ENCODE measurements around the gene RNH1.

Gene RNH1

DNA sequence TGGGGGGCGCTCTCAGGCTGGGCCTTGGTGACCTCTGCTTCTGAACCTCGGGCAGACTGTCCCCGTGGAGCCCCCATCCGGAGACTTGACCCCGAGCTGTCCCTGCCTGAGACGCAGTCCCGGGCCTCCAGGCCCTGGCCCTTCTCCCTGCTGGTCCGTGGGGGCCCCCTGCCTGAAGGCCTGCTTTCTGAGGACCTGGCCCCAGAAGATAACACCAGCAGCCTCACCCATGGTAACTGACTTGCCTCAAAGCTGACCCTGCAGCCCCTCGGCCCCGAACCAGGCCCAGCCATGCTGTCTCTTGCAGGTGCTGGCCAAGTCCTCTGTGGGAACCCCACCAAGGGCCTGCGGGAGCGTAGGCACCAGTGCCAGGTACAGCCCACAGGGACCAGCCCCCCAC is 44.6 kb upstream of the RNH1 start:
- Histone ChIP-seq H2AFZ (ENCODE audit: low read length) (no peak overlapping the region), H3K36me3 (replicated peaks; ENCODE audit: insufficient read depth, low read length) (no peaks in the 10 kb centered on the region), H3K9me2 (replicated peaks; ENCODE audit: insufficient read depth, low read length) (no peaks in the 10 kb centered on the region), H3K79me2 (ENCODE audit: low read length) (no peaks in the 10 kb centered on the region), H3K9me3 (replicated peaks; ENCODE audit: insufficient read depth, low read length) (no peaks in the 10 kb centered on the region), H3K27me3 (replicated peaks; ENCODE audit: insufficient read depth, low read length) (peaks cover 16% of the 10 kb centered on the region), H3K27ac (ENCODE audit: low read length) (no peak overlapping the region), H4K20me1 (ENCODE audit: insufficient read depth, low read length) (no peaks in the 10 kb centered on the region), H3K4me1 (ENCODE audit: low read length) (no peaks in the 10 kb centered on the region), H3K9ac (ENCODE audit: low read length) (no peak overlapping the region), H3K4me3 (ENCODE audit: low read length) (no peak overlapping the region), H3K4me2 (ENCODE audit: low read depth, low read length) (no peak overlapping the region), H3F3A (ENCODE audit: insufficient read depth, low read length) (no peaks in the 10 kb centered on the region)
- no peak for DNase-seq
- TF ChIP-seq, protein P1, sequence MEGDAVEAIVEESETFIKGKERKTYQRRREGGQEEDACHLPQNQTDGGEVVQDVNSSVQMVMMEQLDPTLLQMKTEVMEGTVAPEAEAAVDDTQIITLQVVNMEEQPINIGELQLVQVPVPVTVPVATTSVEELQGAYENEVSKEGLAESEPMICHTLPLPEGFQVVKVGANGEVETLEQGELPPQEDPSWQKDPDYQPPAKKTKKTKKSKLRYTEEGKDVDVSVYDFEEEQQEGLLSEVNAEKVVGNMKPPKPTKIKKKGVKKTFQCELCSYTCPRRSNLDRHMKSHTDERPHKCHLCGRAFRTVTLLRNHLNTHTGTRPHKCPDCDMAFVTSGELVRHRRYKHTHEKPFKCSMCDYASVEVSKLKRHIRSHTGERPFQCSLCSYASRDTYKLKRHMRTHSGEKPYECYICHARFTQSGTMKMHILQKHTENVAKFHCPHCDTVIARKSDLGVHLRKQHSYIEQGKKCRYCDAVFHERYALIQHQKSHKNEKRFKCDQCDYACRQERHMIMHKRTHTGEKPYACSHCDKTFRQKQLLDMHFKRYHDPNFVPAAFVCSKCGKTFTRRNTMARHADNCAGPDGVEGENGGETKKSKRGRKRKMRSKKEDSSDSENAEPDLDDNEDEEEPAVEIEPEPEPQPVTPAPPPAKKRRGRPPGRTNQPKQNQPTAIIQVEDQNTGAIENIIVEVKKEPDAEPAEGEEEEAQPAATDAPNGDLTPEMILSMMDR (IDR thresholded peaks at IDR 0.05; ENCODE audit: low read length) = no peak
- no peak for TF ChIP-seq EZH2phosphoT487 (IDR thresholded peaks at IDR 0.05; ENCODE audit: low read length)

DNA sequence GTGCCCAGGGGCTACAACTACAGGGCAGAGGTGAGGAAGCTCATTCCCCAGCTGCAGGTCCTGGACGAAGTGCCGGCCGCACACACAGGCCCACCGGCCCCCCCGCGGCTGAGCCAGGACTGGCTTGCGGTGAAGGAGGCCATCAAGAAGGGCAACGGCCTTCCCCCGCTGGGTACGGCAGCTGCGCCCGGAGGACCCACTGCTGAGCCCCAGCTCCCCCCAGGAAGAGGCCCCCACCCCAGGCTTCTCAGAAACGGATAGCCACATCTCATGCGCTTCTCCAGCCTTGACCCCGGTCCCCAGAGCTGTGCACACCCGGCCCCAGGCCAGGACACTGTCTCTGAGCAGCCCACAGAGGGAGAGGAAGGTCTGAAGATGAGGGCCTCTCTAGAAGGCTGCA is 44.1 kb upstream of the RNH1 start:
- no peak overlapping the region for H3K4me3 ChIP-seq (ENCODE audit: low read length)
- H2AFZ ChIP-seq (ENCODE audit: low read length) = no peak overlapping the region
- peaks cover 12% of the 10 kb centered on the region for H3K27me3 ChIP-seq (replicated peaks; ENCODE audit: insufficient read depth, low read length)
- DNase-seq = no peak
- H3K79me2 ChIP-seq (ENCODE audit: low read length) = no peaks in the 10 kb centered on the region
- no peak overlapping the region for H3K27ac ChIP-seq (ENCODE audit: low read length)
- TF ChIP-seq EZH2phosphoT487 (IDR thresholded peaks at IDR 0.05; ENCODE audit: low read length) (no peak), EZH2 (optimal IDR thresholded peaks at IDR 0.05; ENCODE audit: low read depth, low read length) (no peak)
- TF ChIP-seq, protein P1 (IDR thresholded peaks at IDR 0.05; ENCODE audit: low read length) = no peak
- no peaks in the 10 kb centered on the region for H3F3A ChIP-seq (ENCODE audit: insufficient read depth, low read length)
- H4K20me1 ChIP-seq (ENCODE audit: insufficient read depth, low read length) = no peaks in the 10 kb centered on the region
- no peaks in the 10 kb centered on the region for H3K9me2 ChIP-seq (replicated peaks; ENCODE audit: insufficient read depth, low read length)
- H3K4me1 ChIP-seq (ENCODE audit: low read length) = no peaks in the 10 kb centered on the region
- no peak overlapping the region for H3K9ac ChIP-seq (ENCODE audit: low read length)
- H3K9me3 ChIP-seq (replicated peaks; ENCODE audit: insufficient read depth, low read length) = no peaks in the 10 kb centered on the region
- no peak overlapping the region for H3K4me2 ChIP-seq (ENCODE audit: low read depth, low read length)
- no peaks in the 10 kb centered on the region for H3K36me3 ChIP-seq (replicated peaks; ENCODE audit: insufficient read depth, low read length)

DNA sequence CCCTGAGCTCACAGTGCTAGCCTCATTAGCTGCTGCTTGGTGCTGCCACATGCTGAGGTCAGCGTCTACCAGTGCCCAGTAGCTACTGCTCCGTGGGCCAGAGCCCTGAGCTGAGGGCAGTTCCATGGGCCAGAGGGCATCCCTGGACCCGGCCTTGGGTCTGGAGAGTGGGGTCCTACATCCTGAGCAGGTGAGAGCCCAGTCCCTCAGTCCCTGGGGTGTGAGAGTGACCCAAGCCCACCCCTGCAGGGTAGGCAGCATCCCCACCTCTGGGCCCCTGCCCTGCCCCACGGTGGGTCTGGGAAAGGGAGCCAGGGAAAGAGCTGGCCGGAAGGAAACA is 43.7 kb upstream of the RNH1 start:
- Histone ChIP-seq H3K9me3 (replicated peaks; ENCODE audit: insufficient read depth, low read length) (no peaks in the 10 kb centered on the region), H3K4me1 (ENCODE audit: low read length) (no peaks in the 10 kb centered on the region), H3K4me3 (ENCODE audit: low read length) (no peak overlapping the region), H3K4me2 (ENCODE audit: low read depth, low read length) (no peak overlapping the region), H3K27me3 (replicated peaks; ENCODE audit: insufficient read depth, low read length) (peaks cover 9% of the 10 kb centered on the region), H3K9me2 (replicated peaks; ENCODE audit: insufficient read depth, low read length) (no peaks in the 10 kb centered on the region), H3K36me3 (replicated peaks; ENCODE audit: insufficient read depth, low read length) (no peaks in the 10 kb centered on the region), H3K9ac (ENCODE audit: low read length) (no peak overlapping the region), H2AFZ (ENCODE audit: low read length) (no peak overlapping the region), H3K79me2 (ENCODE audit: low read length) (no peaks in the 10 kb centered on the region), H3F3A (ENCODE audit: insufficient read depth, low read length) (no peaks in the 10 kb centered on the region), H4K20me1 (ENCODE audit: insufficient read depth, low read length) (no peaks in the 10 kb centered on the region), H3K27ac (ENCODE audit: low read length) (no peak overlapping the region)
- no peak for DNase-seq
- TF ChIP-seq EZH2phosphoT487 (IDR thresholded peaks at IDR 0.05; ENCODE audit: low read length) (no peak), EZH2 (optimal IDR thresholded peaks at IDR 0.05; ENCODE audit: low read depth, low read length) (no peak)

DNA sequence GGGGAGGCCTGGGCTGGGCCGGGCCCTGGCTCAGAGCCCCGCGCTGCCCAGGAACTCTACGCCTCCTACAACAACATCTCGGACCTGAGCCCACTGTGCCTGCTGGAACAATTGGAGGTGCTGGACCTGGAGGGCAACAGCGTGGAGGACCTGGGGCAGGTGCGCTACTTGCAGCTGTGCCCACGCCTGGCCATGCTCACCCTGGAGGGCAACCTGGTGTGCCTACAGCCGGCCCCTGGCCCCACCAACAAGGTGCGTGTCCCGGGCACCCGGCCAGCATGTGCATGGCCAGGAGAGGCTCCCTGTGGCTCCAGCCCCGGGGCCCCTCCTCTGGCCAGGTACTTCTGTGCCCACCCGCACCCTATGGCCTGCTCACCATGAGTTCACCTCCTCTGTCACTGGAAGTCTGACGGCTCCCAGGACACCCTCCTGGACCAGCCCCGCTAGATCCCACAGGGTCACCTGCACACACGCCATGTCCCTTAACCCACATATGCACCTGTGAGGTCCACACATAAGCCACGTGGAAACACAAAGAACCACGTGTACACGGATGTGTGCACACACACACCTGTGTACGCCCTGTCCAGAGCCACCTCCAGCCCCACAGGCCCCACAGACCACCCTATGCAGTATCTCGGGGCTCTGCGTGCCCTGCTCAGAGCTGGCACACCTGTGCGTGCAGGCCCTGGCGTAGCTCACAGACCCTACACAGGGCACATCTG is 43.1 kb upstream of the RNH1 start:
- no peak overlapping the region for H3K4me3 ChIP-seq (ENCODE audit: low read length)
- H2AFZ ChIP-seq (ENCODE audit: low read length) = no peak overlapping the region
- no peak for DNase-seq
- H3K27ac ChIP-seq (ENCODE audit: low read length) = no peak overlapping the region
- no peaks in the 10 kb centered on the region for H4K20me1 ChIP-seq (ENCODE audit: insufficient read depth, low read length)
- TF ChIP-seq EZH2phosphoT487 (IDR thresholded peaks at IDR 0.05; ENCODE audit: low read length) = no peak
- no peak for TF ChIP-seq EZH2 (optimal IDR thresholded peaks at IDR 0.05; ENCODE audit: low read depth, low read length)
- TF ChIP-seq, protein P1 (IDR thresholded peaks at IDR 0.05; ENCODE audit: low read length) = no peak
- no peaks in the 10 kb centered on the region for H3K9me2 ChIP-seq (replicated peaks; ENCODE audit: insufficient read depth, low read length)
- H3F3A ChIP-seq (ENCODE audit: insufficient read depth, low read length) = no peaks in the 10 kb centered on the region
- no peaks in the 10 kb centered on the region for H3K36me3 ChIP-seq (replicated peaks; ENCODE audit: insufficient read depth, low read length)
- H3K9me3 ChIP-seq (replicated peaks; ENCODE audit: insufficient read depth, low read length) = no peaks in the 10 kb centered on the region
- H3K4me2 ChIP-seq (ENCODE audit: low read depth, low read length) = no peak overlapping the region
- H3K4me1 ChIP-seq (ENCODE audit: low read length) = no peaks in the 10 kb centered on the region
- no peak overlapping the region for H3K9ac ChIP-seq (ENCODE audit: low read length)
- peaks cover 4% of the 10 kb centered on the region for H3K27me3 ChIP-seq (replicated peaks; ENCODE audit: insufficient read depth, low read length)
- H3K79me2 ChIP-seq (ENCODE audit: low read length) = no peaks in the 10 kb centered on the region
